ENCODE data around the gene GRPEL2. TPM values are rescaled to one million over a fixed set of nuclear protein-coding genes. Genes with fewer than 3 reads are reported as not detected.

GRPEL2 gene
- polyA plus RNA-seq, 3 donors: 1.9 to 2.7 (median 2.0) TPM

GRCh38 chr5:149315753-149316152 is 29.5 kb upstream of the GRPEL2 start:
- Mint-ChIP-seq H3K4me1 (peaks cover 4% of the 10 kb centered on the region), H3K9me3 (no peaks in the 10 kb centered on the region), H3K27me3 (ENCODE audit: low read depth in 3 of 3) (peaks cover 0 to 6% (median 0%) of the 10 kb centered on the region in 3 donors), H3K36me3 (no peaks in the 10 kb centered on the region), H3K4me3 (no peak overlapping the region), H3K27ac (no peak overlapping the region)
- Histone ChIP-seq H2AFZ (ENCODE audit: insufficient read depth, low read depth, low read length, poor library complexity, severe bottlenecking) (no peak overlapping the region), H4K20me1 (ENCODE audit: insufficient read depth, low read length) (no peaks in the 10 kb centered on the region), H3K27ac (ENCODE audit: low read depth in 1 of 2, low read length in 2 of 2) (no peak overlapping the region), H3K27me3 (ENCODE audit: control insufficient read depth in 2 of 2, insufficient read depth in 2 of 2, low read length in 2 of 2) (no peaks in the 10 kb centered on the region), H3K9me3 (replicated peaks in 1 of 2; ENCODE audit: control insufficient read depth in 1 of 2, insufficient read depth in 1 of 2, low read length in 2 of 2) (no peaks in the 10 kb centered on the region), H3K4me1 (ENCODE audit: control insufficient read depth in 1 of 2, insufficient read depth in 2 of 2, low read length in 2 of 2) (no peaks in the 10 kb centered on the region), H3K4me3 (replicated peaks in 1 of 3; ENCODE audit: low read depth in 2 of 3, low read length in 3 of 3) (no peak overlapping the region), H3K79me2 (ENCODE audit: insufficient read depth, low read length) (no peaks in the 10 kb centered on the region), H3K4me2 (replicated peaks; ENCODE audit: extremely low read depth, low read length, poor library complexity, severe bottlenecking) (no peak overlapping the region), H3K9ac (ENCODE audit: insufficient read depth, low read length, poor library complexity, severe bottlenecking) (no peak overlapping the region), H3K36me3 (replicated peaks in 1 of 2; ENCODE audit: control insufficient read depth in 1 of 2, insufficient read depth in 2 of 2, low read length in 2 of 2) (no peaks in the 10 kb centered on the region)
- 96% methylated on average over 5 of the region's 6 CpGs for WGBS (ENCODE audit: insufficient coverage)
- DNase-seq: no peak
- no peak for TF ChIP-seq CTCF (IDR thresholded peaks at IDR 0.05)
- intact Hi-C loops (cut with micrococcal nuclease): loop anchor here (2.0 to 5.0 kb wide), 2 partner anchors 55 to 57 kb away; no protein-coding TSS in a partner anchor

- Mint-ChIP-seq H3K27me3 (ENCODE audit: low read depth in 3 of 3) (peaks cover 0 to 6% (median 2%) of the 10 kb centered on the region in 3 donors), H3K4me3 (no peak overlapping the region), H3K4me1 (no peaks in the 10 kb centered on the region), H3K27ac (no peak overlapping the region), H3K36me3 (no peaks in the 10 kb centered on the region), H3K9me3 (no peaks in the 10 kb centered on the region)
- peak; percentile 79 for TF ChIP-seq CTCF (IDR thresholded peaks at IDR 0.05)
- Histone ChIP-seq H3K9ac (ENCODE audit: insufficient read depth, low read length, poor library complexity, severe bottlenecking) (no peak overlapping the region), H3K4me2 (replicated peaks; ENCODE audit: extremely low read depth, low read length, poor library complexity, severe bottlenecking) (no peak overlapping the region), H3K27me3 (ENCODE audit: control insufficient read depth in 2 of 2, insufficient read depth in 2 of 2, low read length in 2 of 2) (no peaks in the 10 kb centered on the region), H3K4me1 (ENCODE audit: control insufficient read depth in 1 of 2, insufficient read depth in 2 of 2, low read length in 2 of 2) (no peaks in the 10 kb centered on the region), H3K79me2 (ENCODE audit: insufficient read depth, low read length) (no peaks in the 10 kb centered on the region), H3K27ac (ENCODE audit: low read depth in 1 of 2, low read length in 2 of 2) (no peak overlapping the region), H2AFZ (ENCODE audit: insufficient read depth, low read depth, low read length, poor library complexity, severe bottlenecking) (no peak overlapping the region), H3K9me3 (replicated peaks in 1 of 2; ENCODE audit: control insufficient read depth in 1 of 2, insufficient read depth in 1 of 2, low read length in 2 of 2) (no peaks in the 10 kb centered on the region), H3K4me3 (replicated peaks in 1 of 3; ENCODE audit: low read depth in 2 of 3, low read length in 3 of 3) (no peak overlapping the region), H4K20me1 (ENCODE audit: insufficient read depth, low read length) (no peaks in the 10 kb centered on the region), H3K36me3 (replicated peaks in 1 of 2; ENCODE audit: control insufficient read depth in 1 of 2, insufficient read depth in 2 of 2, low read length in 2 of 2) (no peaks in the 10 kb centered on the region)
- DNase-seq: peak; percentile 16 to 30 (median 18)
- 91% methylated on average over 12 of the region's 14 CpGs for WGBS (ENCODE audit: insufficient coverage)
- intact Hi-C loops (cut with micrococcal nuclease): loop anchor here in 1 of 2 donors (5.0 kb wide), 1 partner anchor 55 kb away; no protein-coding TSS in a partner anchor
Measured at GRCh38 chr5:149317281-149318048, 27.8 kb upstream of the GRPEL2 start.
